ENCODE measurements around the gene RAB26. TPM values are rescaled to one million over a fixed set of nuclear protein-coding genes. Genes with fewer than 3 reads are reported as not detected.

Gene RAB26
- total RNA-seq, 1 donor from 2014 or later, result 3.4 TPM

DNA sequence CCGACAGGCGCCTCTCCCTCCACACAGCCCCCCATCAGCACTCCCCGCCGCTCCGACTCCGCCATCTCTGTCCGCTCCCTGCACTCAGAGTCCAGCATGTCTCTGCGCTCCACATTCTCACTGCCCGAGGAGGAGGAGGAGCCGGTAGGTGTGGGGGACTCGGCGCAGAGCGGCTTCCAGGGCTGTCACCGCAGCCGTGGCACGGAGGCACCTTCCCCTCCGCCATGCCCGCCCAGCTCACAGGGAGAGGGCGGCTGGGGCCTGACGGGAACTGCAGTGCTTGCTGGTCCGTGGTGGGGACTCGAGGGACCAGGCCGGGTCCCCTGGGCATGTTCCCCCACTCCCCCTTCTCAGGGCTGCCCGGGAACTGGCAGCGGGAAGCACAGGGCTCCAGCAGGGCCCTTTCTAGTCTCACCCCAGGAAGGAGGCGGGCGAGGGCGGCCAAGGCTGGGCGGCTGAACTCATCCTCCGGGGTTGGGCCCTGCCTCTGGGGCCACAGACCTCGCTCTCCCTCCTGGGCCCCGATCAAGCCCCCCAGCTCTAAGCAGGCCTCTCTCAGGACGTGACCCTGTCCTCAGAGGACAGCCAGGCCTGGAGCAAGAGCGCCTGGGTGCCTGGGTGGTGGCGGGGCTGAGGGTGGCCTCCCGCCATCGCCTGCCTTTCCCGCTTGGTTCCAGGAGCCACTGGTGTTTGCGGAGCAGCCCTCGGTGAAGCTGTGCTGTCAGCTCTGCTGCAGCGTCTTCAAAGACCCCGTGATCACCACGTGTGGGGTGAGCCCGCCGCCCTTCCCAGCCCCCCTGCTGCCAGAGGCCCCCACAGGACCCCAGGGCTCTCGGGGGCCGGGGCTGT lies 22.4 kb downstream of the RAB26 start:
- Mint-ChIP-seq H3K27me3 (ENCODE audit: unreplicated experiment) (no peaks in the 10 kb centered on the region), H3K4me1 (ENCODE audit: unreplicated experiment) (peaks cover 3% of the 10 kb centered on the region), H3K4me3 (ENCODE audit: unreplicated experiment) (no peak overlapping the region), H3K9me3 (ENCODE audit: unreplicated experiment) (no peaks in the 10 kb centered on the region), H3K27ac (ENCODE audit: unreplicated experiment) (no peak overlapping the region), H3K36me3 (ENCODE audit: unreplicated experiment) (peaks cover 19% of the 10 kb centered on the region)
- TF ChIP-seq CTCF (IDR thresholded peaks at IDR 0.05), result no peak
- no peak for DNase-seq (ENCODE audit: extremely low spot score, unreplicated experiment)

GRCh38 chr16:2171601-2172178 lies 23.3 kb downstream of the RAB26 start:
- Mint-ChIP-seq H3K36me3 (ENCODE audit: unreplicated experiment) (peaks cover 21% of the 10 kb centered on the region), H3K4me1 (ENCODE audit: unreplicated experiment) (peaks cover 3% of the 10 kb centered on the region), H3K9me3 (ENCODE audit: unreplicated experiment) (no peaks in the 10 kb centered on the region), H3K27ac (ENCODE audit: unreplicated experiment) (no peak overlapping the region), H3K27me3 (ENCODE audit: unreplicated experiment) (no peaks in the 10 kb centered on the region), H3K4me3 (ENCODE audit: unreplicated experiment) (no peak overlapping the region)
- no peak for TF ChIP-seq CTCF (IDR thresholded peaks at IDR 0.05)
- no peak for DNase-seq (ENCODE audit: extremely low spot score, unreplicated experiment)

- Mint-ChIP-seq H3K4me3 (ENCODE audit: unreplicated experiment) (no peak overlapping the region), H3K27ac (ENCODE audit: unreplicated experiment) (no peak overlapping the region), H3K36me3 (ENCODE audit: unreplicated experiment) (peaks cover 23% of the 10 kb centered on the region), H3K9me3 (ENCODE audit: unreplicated experiment) (no peaks in the 10 kb centered on the region), H3K27me3 (ENCODE audit: unreplicated experiment) (no peaks in the 10 kb centered on the region), H3K4me1 (ENCODE audit: unreplicated experiment) (peaks cover 3% of the 10 kb centered on the region)
- DNase-seq (ENCODE audit: extremely low spot score, unreplicated experiment), result no peak
- TF ChIP-seq CTCF (IDR thresholded peaks at IDR 0.05), result no peak
Measured at GRCh38 chr16:2172688-2173335, 24.4 kb downstream of the RAB26 start.

DNA sequence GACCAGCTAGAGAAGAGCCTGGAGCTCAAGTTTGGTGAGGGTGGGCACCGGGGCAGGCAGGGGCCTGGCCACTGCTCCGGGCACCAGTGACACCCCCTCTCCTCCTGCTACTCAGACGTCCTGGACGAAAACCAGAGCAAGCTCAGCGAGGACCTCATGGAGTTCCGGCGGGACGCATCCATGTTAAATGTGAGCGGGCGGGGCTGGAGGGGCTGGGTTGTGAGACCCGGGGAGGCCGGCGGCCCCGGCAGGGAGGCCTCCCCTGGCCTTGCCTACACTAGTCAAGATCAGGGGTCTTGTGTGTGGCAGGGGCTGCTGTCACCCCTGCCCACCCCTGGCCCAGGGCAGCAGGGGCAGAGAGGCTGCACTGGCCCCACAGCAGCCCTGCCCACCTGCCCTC lies 24.9 kb downstream of the RAB26 start:
- H3K27me3 Mint-ChIP-seq (ENCODE audit: unreplicated experiment), result no peaks in the 10 kb centered on the region
- no peak overlapping the region for H3K27ac Mint-ChIP-seq (ENCODE audit: unreplicated experiment)
- H3K4me3 Mint-ChIP-seq (ENCODE audit: unreplicated experiment), result no peak overlapping the region
- peaks cover 3% of the 10 kb centered on the region for H3K4me1 Mint-ChIP-seq (ENCODE audit: unreplicated experiment)
- no peaks in the 10 kb centered on the region for H3K9me3 Mint-ChIP-seq (ENCODE audit: unreplicated experiment)
- peaks cover 19% of the 10 kb centered on the region for H3K36me3 Mint-ChIP-seq (ENCODE audit: unreplicated experiment)
- TF ChIP-seq CTCF (IDR thresholded peaks at IDR 0.05), result no peak
- DNase-seq (ENCODE audit: extremely low spot score, unreplicated experiment), result no peak

DNA sequence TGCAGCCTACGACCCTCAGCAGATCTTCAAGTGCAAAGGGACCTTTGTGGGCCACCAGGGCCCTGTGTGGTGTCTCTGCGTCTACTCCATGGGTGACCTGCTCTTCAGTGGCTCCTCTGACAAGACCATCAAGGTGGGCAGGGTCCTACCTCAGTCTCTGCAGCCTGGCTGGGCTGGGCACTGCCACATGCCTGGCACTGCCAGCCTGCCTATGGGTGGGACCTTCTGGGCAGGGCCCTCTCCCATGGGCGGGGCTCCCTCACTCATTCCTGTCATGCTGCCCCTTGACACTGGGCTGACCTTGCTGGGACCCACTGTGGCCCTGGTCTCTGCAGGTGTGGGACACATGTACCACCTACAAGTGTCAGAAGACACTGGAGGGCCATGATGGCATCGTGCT lies 25.5 kb downstream of the RAB26 start:
- Mint-ChIP-seq H3K4me3 (ENCODE audit: unreplicated experiment) (no peak overlapping the region), H3K36me3 (ENCODE audit: unreplicated experiment) (peaks cover 19% of the 10 kb centered on the region)
- no peak for DNase-seq (ENCODE audit: extremely low spot score, unreplicated experiment)

More for the DNA sequence above, 25.5 kb downstream of the RAB26 start:
- H3K27ac Mint-ChIP-seq (ENCODE audit: unreplicated experiment), result no peak overlapping the region
- TF ChIP-seq CTCF (IDR thresholded peaks at IDR 0.05), result no peak
- H3K4me1 Mint-ChIP-seq (ENCODE audit: unreplicated experiment), result peaks cover 3% of the 10 kb centered on the region
- no peaks in the 10 kb centered on the region for H3K9me3 Mint-ChIP-seq (ENCODE audit: unreplicated experiment)
- no peaks in the 10 kb centered on the region for H3K27me3 Mint-ChIP-seq (ENCODE audit: unreplicated experiment)

Data from osteocyte (in vitro differentiated cells).